SK-N-SH (cell line): ENCODE data around the gene AKT1. TPM values are rescaled to one million over a fixed set of nuclear protein-coding genes. Genes with fewer than 3 reads are reported as not detected.

Experiments used
- CTCF ChIA-PET: fragments of 300-600, 350-600 bp; formaldehyde crosslinking; extraction: SDS; loops from one replicate; lab custom pipeline; 2021; lab: Yijun Ruan, JAX
- POLR2A ChIA-PET: fragments of 350-600 bp; sonication (Branson Sonifier 250); formaldehyde crosslinking; extraction: SDS; loops from one replicate; lab custom pipeline; 2020; ENCODE audit warnings: antibody characterized with exemption, inconsistent platforms; lab: Yijun Ruan, JAX
- DNase-seq: peaks from one replicate; pipeline ENCODE4 v3.0.0; 2012
- H2AFZ ChIP-seq: fragments of 200-600 bp; sonication (generic); 2 replicates; pipeline ENCODE4 v1.8.1; 2016; ENCODE audit warnings: antibody characterized with exemption, mild to moderate bottlenecking, low read depth
- H3F3A ChIP-seq: fragments of 200-600 bp; sonication (generic); replicated peaks from 2 replicates; pipeline ENCODE3; 2016; ENCODE audit warnings: antibody characterized with exemption, mild to moderate bottlenecking; ENCODE audit not compliant: insufficient read depth
- H3K27ac ChIP-seq, 2 experiments: fragments of 200-500 bp in 1 of 2; fragments of 200-600 bp in 1 of 2; sonication (Bioruptor generic) in 1 of 2; sonication (generic), shearing (Covaris generic) in 1 of 2; 2 replicates each; pipeline versions ENCODE4 v1.5.1 to v1.6.1; 2014 to 2016; ENCODE audit warnings: low read depth in 2 of 2, inconsistent platforms in 1 of 2, low read length in 1 of 2, mild to moderate bottlenecking in 1 of 2, mixed read lengths in 1 of 2
- H3K27me3 ChIP-seq: fragments of 200-600 bp; sonication (generic), shearing (Covaris generic); 2 replicates; pipeline ENCODE4 v1.6.1; 2016; ENCODE audit warnings: mixed run types; ENCODE audit not compliant: insufficient read depth
- H3K36me3 ChIP-seq, 2 experiments: fragments of 200-500 bp in 1 of 2; fragments of 200-600 bp in 1 of 2; sonication (Bioruptor generic) in 1 of 2; sonication (generic) in 1 of 2; replicated peaks in 1 of 2; 2 replicates each; pipeline versions ENCODE3 to v1.5.1; 2014 to 2016; ENCODE audit warnings: low read length in 1 of 2, mild to moderate bottlenecking in 1 of 2; ENCODE audit not compliant: insufficient read depth in 2 of 2, control insufficient read depth in 1 of 2
- H3K4me1 ChIP-seq, 2 experiments: fragments of 200-500 bp in 1 of 2; fragments of 200-600 bp in 1 of 2; sonication (Bioruptor generic) in 1 of 2; sonication (generic), shearing (Covaris generic) in 1 of 2; 2 replicates each; pipeline versions ENCODE4 v1.5.1 to v1.6.1; 2014 to 2016; ENCODE audit warnings: low read depth in 1 of 2, low read length in 1 of 2, mixed run types in 1 of 2; ENCODE audit not compliant: insufficient read depth in 2 of 2, control insufficient read depth in 1 of 2
- H3K4me2 ChIP-seq: fragments of 200-600 bp; sonication (generic), shearing (Covaris generic); 2 replicates; pipeline ENCODE4 v1.6.1; 2017; ENCODE audit warnings: mixed run types
- H3K4me3 ChIP-seq, 2 experiments: fragments of 200-500 bp in 1 of 2; fragments of 200-600 bp in 1 of 2; sonication (Bioruptor generic) in 1 of 2; sonication (generic), shearing (Covaris generic) in 1 of 2; 2 replicates each; pipeline versions ENCODE4 v1.5.1 to v1.8.1; 2014 to 2016; ENCODE audit warnings: low read depth in 2 of 2, inconsistent platforms in 1 of 2, low read length in 1 of 2, mild to moderate bottlenecking in 1 of 2, mixed read lengths in 1 of 2, moderate library complexity in 1 of 2
- H3K79me2 ChIP-seq: fragments of 200-600 bp; sonication (generic); 2 replicates; pipeline ENCODE4 v1.8.1; 2017; ENCODE audit warnings: mild to moderate bottlenecking; ENCODE audit not compliant: insufficient read depth
- H3K9ac ChIP-seq: fragments of 200-600 bp; sonication (generic); 2 replicates; pipeline ENCODE4 v1.6.1; 2017; ENCODE audit warnings: mixed run types
- H3K9me2 ChIP-seq: fragments of 200-600 bp; sonication (generic); 2 replicates; pipeline ENCODE4 v1.6.1; 2017; ENCODE audit warnings: mixed run types
- H3K9me3 ChIP-seq: fragments of 200-600 bp; sonication (generic); 2 replicates; pipeline ENCODE4 v1.6.1; 2017; ENCODE audit warnings: mixed run types, mild to moderate bottlenecking, moderate library complexity
- H4K20me1 ChIP-seq: fragments of 200-600 bp; sonication (generic); 2 replicates; pipeline ENCODE4 v1.6.1; 2017; ENCODE audit warnings: mild to moderate bottlenecking, mixed run types; ENCODE audit not compliant: insufficient read depth
- CTCF ChIP-seq: fragments of 200-600 bp; sonication (generic); IDR thresholded peaks from 2 replicates; pipeline ENCODE4 v1.6.1; 2017; ENCODE audit warnings: antibody characterized with exemption, mild to moderate bottlenecking, moderate library complexity
- FOSL2 ChIP-seq: IDR thresholded peaks from 2 replicates; pipeline ENCODE4 v1.4.0; 2012; ENCODE audit warnings: low read depth, mild to moderate bottlenecking, moderate library complexity, borderline replicate concordance
- FOXJ3 ChIP-seq: sonication (generic); formaldehyde crosslinking; IDR thresholded peaks from 2 replicates; pipeline ENCODE4 v1.5.1; 2020; ENCODE audit warnings: mild to moderate bottlenecking, missing genetic modification reagents
- GABPA ChIP-seq: IDR thresholded peaks from 2 replicates; pipeline ENCODE4 v1.4.0; 2012; ENCODE audit warnings: low read depth, mild to moderate bottlenecking
- IRF3 ChIP-seq: fragments of 150-350 bp; IDR thresholded peaks from 2 replicates; pipeline ENCODE4 v1.6.1; 2016; ENCODE audit warnings: mild to moderate bottlenecking, low read depth, low read length
- JUND ChIP-seq: IDR thresholded peaks from 2 replicates; pipeline ENCODE4 v1.4.0; 2012
- NFIC ChIP-seq: IDR thresholded peaks from 2 replicates; pipeline ENCODE4 v1.4.0; 2012; ENCODE audit warnings: borderline replicate concordance
- POLR2AphosphoS5 ChIP-seq: IDR thresholded peaks from 2 replicates; pipeline ENCODE4 v1.6.1; 2012; ENCODE audit warnings: low read depth, low read length
- RAD21 ChIP-seq: IDR thresholded peaks from 2 replicates; pipeline ENCODE4 v1.6.1; 2012; ENCODE audit warnings: mild to moderate bottlenecking, low read length
- REST ChIP-seq: IDR thresholded peaks from 2 replicates; pipeline ENCODE4 v1.6.1; 2012; ENCODE audit warnings: mild to moderate bottlenecking, low read depth, low read length, moderate library complexity
- RXRA ChIP-seq: IDR thresholded peaks from 2 replicates; pipeline ENCODE4 v1.4.0; 2012; ENCODE audit warnings: low read depth, mild to moderate bottlenecking, borderline replicate concordance
- SMC3 ChIP-seq: IDR thresholded peaks from 2 replicates; pipeline ENCODE4 v1.6.1; 2012; ENCODE audit warnings: low read depth, low read length, improper control_type of control experiment
- TAF1 ChIP-seq: IDR thresholded peaks from 2 replicates; pipeline ENCODE4 v1.6.1; 2012; ENCODE audit warnings: low read depth, mild to moderate bottlenecking, low read length, moderate library complexity, borderline replicate concordance
- TCF12 ChIP-seq: IDR thresholded peaks from 2 replicates; pipeline ENCODE4 v1.4.0; 2012
- TEAD4 ChIP-seq: IDR thresholded peaks from 2 replicates; pipeline ENCODE4 v1.4.0; 2012; ENCODE audit warnings: mild to moderate bottlenecking, borderline replicate concordance; ENCODE audit not compliant: insufficient read depth
- YY1 ChIP-seq: IDR thresholded peaks from 2 replicates; pipeline ENCODE4 v1.4.0; 2012; ENCODE audit warnings: low read depth, mild to moderate bottlenecking
- WGBS: methylation state at CpG from one replicate; pipeline ENCODE4 v1.1.6; 2017; ENCODE audit warnings: low lambda C conversion rate; 5-methylcytosine and 5-hydroxymethylcytosine counted together
- polyA plus RNA-seq, 3 experiments: library from polyadenylated mRNA; depleted of rRNA; stranded (reverse); fragments of >200 nt; gene quantifications; 2 replicates each; pipeline ENCODE4 v1.2.3, GENCODE V29; 2012
- TF ChIP-seq, protein P1 (sequence below): IDR thresholded peaks from 2 replicates; pipeline ENCODE4 v1.4.0; 2012; ENCODE audit warnings: low read depth, borderline replicate concordance

AKT1 gene
- polyA plus RNA-seq, 1 of the 3 experiments (the other 2 are of a cell fraction) = 198 TPM

- Histone ChIP-seq H3K79me2 (no peaks in the 10 kb centered on the region), H3K4me3 (no peak overlapping the region), H3K4me1 (peaks cover 23 to 31% of the 10 kb centered on the region in 2 experiments; a peak in 3 of 4 replicates), H3K27me3 (no peaks in the 10 kb centered on the region), H3K9ac (no peak overlapping the region), H3K36me3 (no peaks in the 10 kb centered on the region), H2AFZ (no peak overlapping the region), H3K9me2 (no peaks in the 10 kb centered on the region), H3K9me3 (no peaks in the 10 kb centered on the region), H3F3A (peaks cover 21% of the 10 kb centered on the region), H4K20me1 (no peaks in the 10 kb centered on the region), H3K27ac (no peak overlapping the region; a peak in 1 of 4 replicates), H3K4me2 (no peak overlapping the region)
- ChIA-PET POLR2A (no interaction called here), CTCF (interaction anchor here (1.1 to 2.1 kb wide), 2 partner anchors 23 to 35 kb away, joined by 3 to 10 read pairs; no protein-coding TSS in a partner anchor)
- DNase-seq = no peak
- peak; percentile 28; the same call in 1 of the 2 replicates for TF ChIP-seq TCF12
- TF ChIP-seq, protein P1, sequence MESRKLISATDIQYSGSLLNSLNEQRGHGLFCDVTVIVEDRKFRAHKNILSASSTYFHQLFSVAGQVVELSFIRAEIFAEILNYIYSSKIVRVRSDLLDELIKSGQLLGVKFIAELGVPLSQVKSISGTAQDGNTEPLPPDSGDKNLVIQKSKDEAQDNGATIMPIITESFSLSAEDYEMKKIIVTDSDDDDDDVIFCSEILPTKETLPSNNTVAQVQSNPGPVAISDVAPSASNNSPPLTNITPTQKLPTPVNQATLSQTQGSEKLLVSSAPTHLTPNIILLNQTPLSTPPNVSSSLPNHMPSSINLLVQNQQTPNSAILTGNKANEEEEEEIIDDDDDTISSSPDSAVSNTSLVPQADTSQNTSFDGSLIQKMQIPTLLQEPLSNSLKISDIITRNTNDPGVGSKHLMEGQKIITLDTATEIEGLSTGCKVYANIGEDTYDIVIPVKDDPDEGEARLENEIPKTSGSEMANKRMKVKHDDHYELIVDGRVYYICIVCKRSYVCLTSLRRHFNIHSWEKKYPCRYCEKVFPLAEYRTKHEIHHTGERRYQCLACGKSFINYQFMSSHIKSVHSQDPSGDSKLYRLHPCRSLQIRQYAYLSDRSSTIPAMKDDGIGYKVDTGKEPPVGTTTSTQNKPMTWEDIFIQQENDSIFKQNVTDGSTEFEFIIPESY = no peak
- WGBS = 84% methylated on average over 12 of the region's 19 CpGs
Measured at GRCh38 chr14:104803280-104803911, 7.8 kb upstream of the AKT1 start.

GRCh38 chr14:104802394-104803184 is 7.0 kb upstream of the AKT1 start:
- WGBS = 95% methylated on average over 19 of the region's 20 CpGs
- TF ChIP-seq GABPA = no peak
- no peak for TF ChIP-seq YY1
- TF ChIP-seq REST = no peak
- TF ChIP-seq POLR2AphosphoS5 = no peak
- TF ChIP-seq IRF3 = no peak
- TF ChIP-seq TAF1 = no peak
- no peak for TF ChIP-seq RAD21
- TF ChIP-seq FOSL2 = no peak
- TF ChIP-seq RXRA = no peak
- no peak for TF ChIP-seq CTCF
- no peak for TF ChIP-seq NFIC
- TF ChIP-seq JUND = no peak
- TF ChIP-seq FOXJ3 (CRISPR knock-in tag) = no peak
- TF ChIP-seq SMC3 = no peak
- TF ChIP-seq TEAD4 = no peak

More at GRCh38 chr14:104802394-104803184, 7.0 kb upstream of the AKT1 start:
- Histone ChIP-seq H3F3A (peaks cover 22% of the 10 kb centered on the region), H4K20me1 (no peaks in the 10 kb centered on the region), H3K9me3 (no peaks in the 10 kb centered on the region), H2AFZ (no peak overlapping the region), H3K79me2 (no peaks in the 10 kb centered on the region), H3K36me3 (no peaks in the 10 kb centered on the region), H3K27me3 (no peaks in the 10 kb centered on the region), H3K4me2 (no peak overlapping the region), H3K4me3 (no peak overlapping the region), H3K4me1 (peaks cover 23 to 37% of the 10 kb centered on the region in 2 experiments; a peak in 3 of 4 replicates), H3K27ac (no peak overlapping the region), H3K9me2 (no peaks in the 10 kb centered on the region), H3K9ac (no peak overlapping the region)
- POLR2A ChIA-PET = no interaction called here
- peak; percentile 49 for DNase-seq
- CTCF ChIA-PET = interaction anchor here (1.2 to 5.2 kb wide), 2 partner anchors 23 to 79 kb away, joined by 3 to 26 read pairs; no protein-coding TSS in a partner anchor
